Naive thymus-derived CD4-positive, alpha-beta T cell (primary cell): Measurements from ENCODE around the gene PAX5. TPM values are rescaled to one million over a fixed set of nuclear protein-coding genes. Genes with fewer than 3 reads are reported as not detected.
A peak's percentile ranks its signal among the peaks of the same experiment; 100 is the strongest.

ENCODE experiments used
- ATAC-seq: fragments of 150-1000 bp; cut with Tn5 transposase; 2 replicates; pipeline ENCODE4 v1.10.0; 2021; ENCODE audit warnings: mild to moderate bottlenecking, moderate library complexity
- CTCF ChIA-PET: fragments of 350-600 bp; sonication (Branson Sonifier 250); formaldehyde crosslinking; loops from one replicate; lab custom pipeline; 2021; ENCODE audit warnings: antibody characterized with exemption; lab: Charles Lee
- POLR2A ChIA-PET: fragments of 350-600 bp; sonication (Branson Sonifier 250); formaldehyde crosslinking; loops from one replicate; lab custom pipeline; 2021; ENCODE audit warnings: antibody characterized with exemption, inconsistent platforms; lab: Charles Lee
- DNase-seq, 9 donors: peaks; one replicate each; pipeline versions ENCODE4 v3.0.0 to v3.0.0-alpha.2; 2020 to 2022; ENCODE audit warnings: mixed read lengths in 1 of 9
- H3K27ac ChIP-seq: one replicate; pipeline ENCODE4 v1.7.0; 2013; ENCODE audit warnings: mild to moderate bottlenecking, low read depth, low read length, moderate library complexity
- H3K27me3 ChIP-seq, 2 donors: one replicate each; pipeline ENCODE4 v1.7.0; 2013; ENCODE audit warnings: low read length in 2 of 2, mild to moderate bottlenecking in 2 of 2, moderate library complexity in 2 of 2; ENCODE audit not compliant: control insufficient read depth in 2 of 2, insufficient read depth in 2 of 2
- H3K36me3 ChIP-seq, 3 experiments: 1 replicate in 2 of 3; 2 replicates in 1 of 3; pipeline ENCODE4 v1.7.0; 2013; ENCODE audit warnings: low read length in 3 of 3, mild to moderate bottlenecking in 3 of 3, moderate library complexity in 1 of 3; ENCODE audit not compliant: insufficient read depth in 3 of 3, control insufficient read depth in 2 of 3
- H3K4me1 ChIP-seq, 2 donors: one replicate each; pipeline ENCODE4 v1.7.0; 2013; ENCODE audit warnings: low read length in 2 of 2, mild to moderate bottlenecking in 2 of 2, moderate library complexity in 1 of 2; ENCODE audit not compliant: control insufficient read depth in 2 of 2, insufficient read depth in 2 of 2
- H3K4me3 ChIP-seq: 2 replicates; pipeline ENCODE4 v1.7.0; 2013; ENCODE audit warnings: mild to moderate bottlenecking, low read length
- H3K9me3 ChIP-seq, 3 experiments: 1 replicate in 2 of 3; 2 replicates in 1 of 3; pipeline ENCODE4 v1.7.0; 2013; ENCODE audit warnings: low read length in 3 of 3; ENCODE audit not compliant: control insufficient read depth in 2 of 3
- H3K27ac Mint-ChIP-seq, 9 donors: one replicate each; pipeline ENCODE4 v1.8.0; 2020 to 2022; ENCODE audit warnings: mixed read lengths in 9 of 9, mild to moderate bottlenecking in 8 of 9, moderate library complexity in 5 of 9, inconsistent platforms in 2 of 9
- H3K27me3 Mint-ChIP-seq, 5 donors: one replicate each; pipeline ENCODE4 v1.8.0; 2021 to 2022; ENCODE audit warnings: mixed read lengths in 5 of 5, mild to moderate bottlenecking in 1 of 5
- H3K36me3 Mint-ChIP-seq, 5 donors: one replicate each; pipeline ENCODE4 v1.8.0; 2020 to 2022; ENCODE audit warnings: mixed read lengths in 5 of 5, mild to moderate bottlenecking in 3 of 5, inconsistent platforms in 1 of 5
- H3K4me1 Mint-ChIP-seq, 7 donors: one replicate each; pipeline ENCODE4 v1.8.0; 2020 to 2022; ENCODE audit warnings: mixed read lengths in 7 of 7, mild to moderate bottlenecking in 3 of 7, inconsistent platforms in 1 of 7
- H3K4me3 Mint-ChIP-seq, 10 donors: one replicate each; pipeline ENCODE4 v1.8.0; 2020 to 2022; ENCODE audit warnings: mild to moderate bottlenecking in 10 of 10, mixed read lengths in 10 of 10, moderate library complexity in 6 of 10, inconsistent platforms in 2 of 10
- H3K9me3 Mint-ChIP-seq, 11 donors: one replicate each; pipeline ENCODE4 v1.8.0; 2020 to 2022; ENCODE audit warnings: mixed read lengths in 11 of 11, mild to moderate bottlenecking in 4 of 11, inconsistent platforms in 1 of 11, moderate library complexity in 1 of 11
- intact Hi-C, 2 donors: fragments of 100-400 bp; cut with micrococcal nuclease; formaldehyde crosslinking; loops; one replicate each; pipeline ENCODE4 v1.15.1; 2023
- polyA plus RNA-seq, 2 donors: library from polyadenylated mRNA; unstranded; fragments of 300-500 nt; fragmentation: Illumina TruSeq; gene quantifications; one replicate each; pipeline ENCODE4 v1.2.3, GENCODE V29; 2021
- total RNA-seq, 6 experiments: library from RNA in 5 of 6; stranded (reverse) in 5 of 6; gene quantifications; 1 replicate in 5 of 6; 2 replicates in 1 of 6; pipeline ENCODE4 v1.2.3 and lab custom pipeline; 2021 to 2026

The PAX5 gene
- total and polyA plus RNA-seq, 7 experiments from 2014 or later, result 0.10 to 8.0 (median 0.38) TPM; not detected in 1

DNA sequence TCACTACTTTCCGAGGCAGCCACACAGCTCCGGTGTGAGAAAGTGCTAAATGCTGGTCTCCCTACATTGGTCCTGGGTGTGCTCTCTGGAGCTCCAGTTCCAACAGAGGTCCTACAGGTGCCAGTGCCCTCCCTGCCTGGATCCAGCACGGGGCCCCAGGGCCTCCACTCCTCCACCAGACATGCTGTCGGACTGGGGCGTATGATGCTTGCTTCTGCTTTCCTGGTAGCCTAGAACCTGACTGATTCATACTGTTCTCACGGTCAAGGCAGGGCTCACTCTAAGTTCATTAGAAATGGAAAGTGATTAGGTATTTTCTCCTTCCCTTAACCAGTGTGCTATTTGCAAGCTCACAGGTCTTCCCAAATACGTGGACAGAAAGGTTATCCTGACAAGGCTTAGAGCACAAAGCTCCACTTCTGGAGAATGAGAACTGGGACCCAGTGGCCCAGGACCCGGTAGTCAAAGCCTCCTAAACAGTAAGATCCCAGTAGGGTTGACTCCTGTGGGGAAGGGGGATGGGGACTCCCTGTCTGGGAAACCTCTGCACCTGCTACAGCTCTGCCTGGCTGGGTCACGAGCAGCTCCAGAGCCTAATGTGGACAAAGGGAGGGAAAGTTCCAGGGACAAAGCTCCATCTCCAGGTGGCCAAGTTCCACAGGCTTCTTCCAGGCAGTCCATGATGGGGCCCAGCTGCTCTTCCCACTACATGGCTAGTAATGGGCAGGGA lies 98.1 kb downstream of the PAX5 start:
- peaks cover 0 to 4% (median 0%) of the 10 kb centered on the region in 7 donors for H3K4me1 Mint-ChIP-seq
- POLR2A ChIA-PET, result no interaction called here
- H3K27ac ChIP-seq, result no peak overlapping the region

DNA sequence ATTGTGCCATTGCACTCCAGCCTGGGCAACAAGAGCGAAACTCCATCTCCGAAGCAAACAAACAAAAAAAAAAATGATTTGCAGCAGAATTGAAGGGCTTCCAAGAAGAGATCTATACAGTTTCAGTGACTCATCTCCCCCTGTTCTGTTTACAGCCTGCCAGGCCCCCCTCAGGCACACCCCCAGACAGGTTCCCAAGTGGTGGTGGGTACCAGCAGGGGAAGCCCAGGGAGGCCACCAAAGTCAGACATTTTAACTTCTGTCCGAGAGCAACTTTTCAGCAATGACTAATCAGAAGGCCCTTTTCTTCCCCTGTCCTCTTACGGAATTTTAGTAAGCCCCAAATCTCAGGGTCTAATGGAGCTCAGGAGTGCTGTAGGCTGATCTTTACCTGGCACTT lies 98.7 kb downstream of the PAX5 start:
- ATAC-seq, result no peak
- ChIA-PET CTCF (no interaction called here), POLR2A (no interaction called here)
- Histone ChIP-seq H3K9me3 (no peaks in the 10 kb centered on the region), H3K4me1 (no peaks in the 10 kb centered on the region), H3K27me3 (no peaks in the 10 kb centered on the region), H3K36me3 (no peaks in the 10 kb centered on the region), H3K27ac (no peak overlapping the region), H3K4me3 (no peak overlapping the region)
- Mint-ChIP-seq H3K27me3 (peaks cover 5 to 16% (median 12%) of the 10 kb centered on the region in 5 donors), H3K4me1 (peaks cover 0 to 7% (median 0%) of the 10 kb centered on the region in 7 donors), H3K4me3 (no peak overlapping the region), H3K9me3 (peaks cover 0 to 12% (median 3%) of the 10 kb centered on the region in 11 donors), H3K27ac (no peak overlapping the region), H3K36me3 (peaks cover 0 to 4% (median 3%) of the 10 kb centered on the region in 5 donors)
- intact Hi-C loops, result no loop called here
- peak in 1 of 9 donors; percentile 20 for DNase-seq

More for the DNA sequence above, 98.1 kb downstream of the PAX5 start:
- CTCF ChIA-PET, result no interaction called here
- DNase-seq, result peak in 1 of 9 donors; percentile 18
- Mint-ChIP-seq H3K9me3 (peaks cover 0 to 11% (median 2%) of the 10 kb centered on the region in 11 donors), H3K27ac (no peak overlapping the region), H3K36me3 (peaks cover 0 to 4% (median 3%) of the 10 kb centered on the region in 5 donors), H3K4me3 (no peak overlapping the region), H3K27me3 (peaks cover 5 to 16% (median 12%) of the 10 kb centered on the region in 5 donors)
- no peak for ATAC-seq
- Histone ChIP-seq H3K4me3 (no peak overlapping the region), H3K9me3 (no peaks in the 10 kb centered on the region), H3K36me3 (no peaks in the 10 kb centered on the region), H3K27me3 (no peaks in the 10 kb centered on the region), H3K4me1 (no peaks in the 10 kb centered on the region)
- intact Hi-C loops, result no loop called here

DNA sequence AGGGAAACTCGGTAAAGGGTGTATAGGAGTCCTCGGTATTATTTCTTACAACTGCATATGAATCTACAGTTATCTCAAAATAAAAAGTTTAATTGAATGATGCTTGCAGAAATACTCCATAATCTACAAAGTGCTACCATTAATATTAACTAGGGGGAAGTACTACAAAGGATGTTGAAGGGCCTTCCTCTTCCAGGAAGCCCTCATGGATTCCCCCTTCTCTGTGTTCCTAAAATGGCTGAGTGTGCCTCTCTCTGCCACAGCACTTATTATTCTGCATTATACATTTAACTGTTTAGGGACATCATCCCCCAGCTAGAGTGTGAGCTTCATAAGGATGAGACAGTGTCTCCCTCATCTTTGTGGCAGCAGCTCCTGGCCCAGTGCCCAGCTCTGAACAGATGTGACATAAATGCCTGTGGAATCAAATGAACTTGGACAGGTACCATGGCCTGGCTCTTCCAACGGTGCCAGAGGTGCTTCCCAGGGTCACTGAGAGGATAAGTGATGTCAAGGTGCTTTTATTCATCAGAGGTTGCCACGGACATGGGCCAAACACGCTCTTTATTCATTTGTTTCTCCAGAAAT lies 99.5 kb downstream of the PAX5 start:
- no peaks in the 10 kb centered on the region for H3K27me3 ChIP-seq
- intact Hi-C loops, result no loop called here
- peak overlapping the region in 1 of 9 donors; percentile 29 for H3K27ac Mint-ChIP-seq
- POLR2A ChIA-PET, result no interaction called here
- H3K4me3 Mint-ChIP-seq, result no peak overlapping the region
- no peaks in the 10 kb centered on the region for H3K9me3 ChIP-seq
- no peaks in the 10 kb centered on the region for H3K4me1 ChIP-seq
- H3K36me3 Mint-ChIP-seq, result peaks cover 0 to 4% (median 3%) of the 10 kb centered on the region in 5 donors
- no peaks in the 10 kb centered on the region for H3K36me3 ChIP-seq
- H3K4me3 ChIP-seq, result no peak overlapping the region
- DNase-seq (peak in 1 of 9 donors; percentile 8), ATAC-seq (no peak)
- H3K9me3 Mint-ChIP-seq, result peaks cover 0 to 12% (median 3%) of the 10 kb centered on the region in 11 donors
- CTCF ChIA-PET, result no interaction called here
- peaks cover 3 to 15% (median 10%) of the 10 kb centered on the region in 5 donors for H3K27me3 Mint-ChIP-seq
- H3K27ac ChIP-seq, result no peak overlapping the region
- peaks cover 0 to 11% (median 0%) of the 10 kb centered on the region in 7 donors for H3K4me1 Mint-ChIP-seq

DNA sequence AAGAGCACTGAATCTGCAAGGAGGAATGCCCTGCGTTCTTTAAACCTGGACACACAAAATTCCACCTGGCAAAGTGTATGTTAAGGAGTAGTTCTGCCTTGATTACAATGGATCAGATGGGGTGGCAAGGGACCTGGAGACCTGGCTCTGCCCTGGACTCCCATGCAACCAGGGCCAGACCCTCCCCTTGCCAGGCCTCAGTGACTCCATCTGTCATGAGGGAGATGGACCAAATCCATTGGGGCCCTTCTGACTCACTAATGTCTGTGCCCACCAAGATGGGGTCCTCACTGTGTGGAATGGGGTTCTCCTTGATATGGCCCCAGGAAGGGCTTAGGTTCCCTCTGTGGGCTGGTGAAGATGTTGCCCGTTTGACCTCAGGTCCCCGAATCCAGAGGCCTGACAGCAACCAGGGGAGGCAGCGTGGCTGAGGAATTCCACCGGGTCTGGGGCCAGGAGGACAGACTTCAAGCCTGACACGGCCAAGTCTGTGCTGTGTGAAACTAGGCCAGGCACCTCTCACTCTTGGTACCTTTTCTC lies 100.3 kb downstream of the PAX5 start:
- H3K27ac Mint-ChIP-seq, result no peak overlapping the region

DNA sequence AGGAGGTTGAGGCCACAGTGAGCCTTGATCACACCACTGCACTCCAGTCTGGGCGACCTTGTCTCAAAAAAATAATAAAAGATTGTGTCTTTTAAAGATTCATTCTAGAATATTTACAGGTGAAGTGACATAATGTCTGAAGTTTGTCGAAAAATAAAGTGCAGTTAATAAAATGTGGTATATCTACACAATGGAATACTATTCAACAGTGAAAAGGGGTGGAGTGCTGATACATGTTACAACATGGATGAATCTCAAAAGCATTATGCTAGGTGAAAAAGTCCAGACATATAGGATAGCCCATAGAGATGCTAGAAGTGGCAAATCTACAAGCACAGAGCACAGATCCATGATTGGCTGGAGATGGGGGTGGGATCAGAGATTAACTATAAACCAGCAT lies 101.9 kb downstream of the PAX5 start:
- Histone ChIP-seq H3K4me3 (no peak overlapping the region), H3K27me3 (no peaks in the 10 kb centered on the region), H3K27ac (no peak overlapping the region), H3K4me1 (no peaks in the 10 kb centered on the region), H3K9me3 (no peaks in the 10 kb centered on the region), H3K36me3 (no peaks in the 10 kb centered on the region)
- ATAC-seq (no peak), DNase-seq (no peak)
- peaks cover 0 to 11% (median 3%) of the 10 kb centered on the region in 11 donors for H3K9me3 Mint-ChIP-seq
- peaks cover 0 to 15% (median 5%) of the 10 kb centered on the region in 5 donors for H3K27me3 Mint-ChIP-seq
- H3K4me1 Mint-ChIP-seq, result peaks cover 0 to 24% (median 0%) of the 10 kb centered on the region in 7 donors
- H3K36me3 Mint-ChIP-seq, result peaks cover 0 to 4% (median 3%) of the 10 kb centered on the region in 5 donors
- no peak overlapping the region for H3K4me3 Mint-ChIP-seq
- no peak overlapping the region for H3K27ac Mint-ChIP-seq
- CTCF ChIA-PET, result no interaction called here
- POLR2A ChIA-PET, result no interaction called here
- intact Hi-C loops, result no loop called here

More for the DNA sequence above, 100.3 kb downstream of the PAX5 start:
- no peaks in the 10 kb centered on the region for H3K27me3 ChIP-seq
- no peak for ATAC-seq
- peaks cover 0 to 12% (median 3%) of the 10 kb centered on the region in 11 donors for H3K9me3 Mint-ChIP-seq
- intact Hi-C loops, result no loop called here
- DNase-seq, result peak in 1 of 9 donors; percentile 14
- H3K27me3 Mint-ChIP-seq, result peaks cover 0 to 14% (median 8%) of the 10 kb centered on the region in 5 donors
- H3K4me3 Mint-ChIP-seq, result no peak overlapping the region
- ChIA-PET POLR2A (no interaction called here), CTCF (no interaction called here)
- no peaks in the 10 kb centered on the region for H3K4me1 ChIP-seq
- peaks cover 0 to 4% (median 3%) of the 10 kb centered on the region in 5 donors for H3K36me3 Mint-ChIP-seq
- peaks cover 0 to 15% (median 0%) of the 10 kb centered on the region in 7 donors for H3K4me1 Mint-ChIP-seq
- no peaks in the 10 kb centered on the region for H3K9me3 ChIP-seq
- no peaks in the 10 kb centered on the region for H3K36me3 ChIP-seq
- no peak overlapping the region for H3K27ac ChIP-seq
- no peak overlapping the region for H3K4me3 ChIP-seq

DNA sequence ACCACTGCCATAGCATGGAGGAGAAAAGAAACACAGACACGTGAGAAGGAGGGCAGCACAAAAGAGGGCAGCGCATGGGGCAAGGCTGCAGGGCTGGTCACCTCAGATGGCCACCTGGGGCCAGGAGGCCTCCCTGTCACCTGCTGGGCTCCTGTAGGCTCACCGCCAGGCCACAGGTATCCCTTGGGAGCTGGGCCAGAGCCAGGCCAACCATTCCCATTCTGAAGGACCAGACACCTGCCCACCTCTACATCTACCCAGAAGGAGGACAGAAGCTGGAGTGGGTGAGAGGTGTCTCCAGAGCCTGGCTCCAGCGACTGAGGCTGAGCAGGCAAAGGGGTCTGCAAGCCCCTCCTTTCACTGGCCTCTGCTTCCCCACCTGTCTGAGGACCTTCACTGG lies 103.1 kb downstream of the PAX5 start:
- H3K9me3 Mint-ChIP-seq, result peaks cover 0 to 11% (median 3%) of the 10 kb centered on the region in 11 donors
- Histone ChIP-seq H3K4me3 (no peak overlapping the region), H3K27ac (no peak overlapping the region), H3K27me3 (no peaks in the 10 kb centered on the region), H3K9me3 (no peaks in the 10 kb centered on the region), H3K4me1 (no peaks in the 10 kb centered on the region), H3K36me3 (no peaks in the 10 kb centered on the region)
- no peak overlapping the region for H3K27ac Mint-ChIP-seq
- H3K27me3 Mint-ChIP-seq, result peaks cover 0 to 15% (median 5%) of the 10 kb centered on the region in 5 donors
- ATAC-seq (no peak), DNase-seq (no peak)
- ChIA-PET POLR2A (no interaction called here), CTCF (interaction anchor here (0.6 kb wide), 1 partner anchor 54 kb away, joined by 3 read pairs; no protein-coding TSS in a partner anchor)
- H3K36me3 Mint-ChIP-seq, result peaks cover 0 to 4% (median 3%) of the 10 kb centered on the region in 5 donors
- intact Hi-C loops, result no loop called here
- no peak overlapping the region for H3K4me3 Mint-ChIP-seq
- H3K4me1 Mint-ChIP-seq, result peaks cover 0 to 24% (median 0%) of the 10 kb centered on the region in 7 donors
